GM18511 (cell line): Measurements from ENCODE around the gene ARF6.
A peak's percentile ranks its signal among the peaks of the same experiment; 100 is the strongest.
"Not testable (repeated sequence)": the region's sequence is repeated elsewhere in the genome, so short reads cannot be mapped to it uniquely, and the experiment has no call there.

ENCODE experiments used
- ATAC-seq: cut with Tn5 transposase; IDR thresholded peaks from one replicate; pipeline ENCODE4 v1.9.1; 2021; ENCODE audit warnings: mild to moderate bottlenecking, moderate library complexity; ENCODE audit not compliant: unreplicated experiment

ARF6 gene

GRCh38 chr14:49892636-49893308, at the start of gene ARF6:
Gene ARF6 (plus strand): TSS chr14:49893082. CDS start chr14:49893737, 655 bp downstream.
- ATAC-seq: peak; percentile 89

GRCh38 chr14:49849213-49849847, 43.6 kb upstream of the ARF6 start:
- no peak for ATAC-seq

GRCh38 chr14:49851813-49852212, 41.1 kb upstream of the ARF6 start:
- ATAC-seq: no peak

- ATAC-seq: peak; percentile 80
Measured at GRCh38 chr14:49852301-49853157, 40.4 kb upstream of the ARF6 start, which contains the start of gene NEMF. Gene NEMF (minus strand): TSS chr14:49852788. CDS start chr14:49852753, 35 bp downstream.

- ATAC-seq: peak; percentile 21
Measured at GRCh38 chr14:49853158-49853477, 39.8 kb upstream of the ARF6 start.

- peak; percentile 69 for ATAC-seq
Measured at GRCh38 chr14:49853572-49854375, 39.1 kb upstream of the ARF6 start.

GRCh38 chr14:49857427-49858003, 35.4 kb upstream of the ARF6 start:
- ATAC-seq: no peak

GRCh38 chr14:49858383-49858782, 34.5 kb upstream of the ARF6 start:
- no peak for ATAC-seq

GRCh38 chr14:49860988-49861698, 31.7 kb upstream of the ARF6 start:
- no peak for ATAC-seq

GRCh38 chr14:49861699-49862088, 31.2 kb upstream of the ARF6 start:
- ATAC-seq: peak; percentile 8

GRCh38 chr14:49862089-49862673, 30.7 kb upstream of the ARF6 start:
- ATAC-seq: peak; percentile 17

- no peak for ATAC-seq
Measured at GRCh38 chr14:49863487-49864281, 29.2 kb upstream of the ARF6 start.

GRCh38 chr14:49865431-49865859, 27.4 kb upstream of the ARF6 start:
- no peak for ATAC-seq

GRCh38 chr14:49867831-49868719, 24.8 kb upstream of the ARF6 start:
- ATAC-seq: peak; percentile 90

GRCh38 chr14:49868720-49869114, 24.2 kb upstream of the ARF6 start:
- no peak for ATAC-seq

- ATAC-seq: no peak
Measured at GRCh38 chr14:49870908-49871307, 22.0 kb upstream of the ARF6 start.

- ATAC-seq: not testable (repeated sequence)
Measured at GRCh38 chr14:49873548-49873947, 19.3 kb upstream of the ARF6 start.
